GM12892 (cell line): Measurements from ENCODE around the gene SNX10.

Experiments used
- POLR2A ChIP-seq: IDR thresholded peaks from 2 replicates; pipeline ENCODE4 v1.6.1; 2011; ENCODE audit warnings: low read depth, low read length, control low read depth
- POLR2AphosphoS5 ChIP-seq: IDR thresholded peaks from 2 replicates; pipeline ENCODE4 v1.6.1; 2011; ENCODE audit warnings: low read depth, low read length, control low read depth
- TAF1 ChIP-seq: IDR thresholded peaks from 2 replicates; pipeline ENCODE4 v1.6.1; 2011; ENCODE audit warnings: low read depth, mild to moderate bottlenecking, control low read depth, low read length, borderline replicate concordance

DNA sequence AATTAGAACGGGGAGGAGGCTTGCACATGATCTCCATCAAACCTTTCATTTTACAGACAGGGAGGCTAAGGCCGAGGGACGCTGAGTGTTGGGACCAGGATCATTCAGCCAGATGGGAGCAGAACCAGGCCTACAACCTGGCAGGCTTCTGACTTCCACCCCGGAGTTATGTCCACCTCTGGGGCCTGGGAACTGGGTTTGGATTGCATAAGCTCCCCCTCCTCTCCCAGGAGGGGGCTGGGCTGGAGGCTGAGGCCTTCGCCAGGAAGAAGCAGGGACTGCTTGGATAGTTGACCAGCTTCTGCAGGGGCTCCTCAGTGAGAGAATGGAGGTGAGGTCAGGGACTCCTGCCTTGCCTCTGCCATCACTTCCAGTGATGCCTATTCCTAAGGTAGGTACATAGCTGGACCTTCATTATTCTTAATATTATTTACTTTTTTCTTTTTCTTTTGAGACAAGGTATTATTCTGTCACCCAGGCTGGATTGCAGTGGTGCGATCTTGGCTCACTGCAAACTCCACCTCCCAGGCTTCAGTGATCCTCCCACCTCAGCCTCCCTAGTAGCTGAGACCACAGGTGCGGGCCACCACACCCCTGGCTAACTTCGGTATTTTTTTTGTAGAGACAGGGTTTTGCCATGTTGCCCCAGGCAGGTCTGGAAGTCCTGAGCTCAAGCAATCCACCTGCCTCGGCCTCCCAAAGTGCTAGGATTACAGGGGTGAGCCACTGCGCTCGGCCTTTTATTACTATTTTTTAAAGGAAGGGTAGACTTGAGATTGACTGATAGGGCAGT lies 1.3 kb downstream of the SNX10 start:
- TF ChIP-seq POLR2A (no peak), POLR2AphosphoS5 (no peak), TAF1 (no peak)
